Loucy (cell line): ENCODE results near the gene NR1D2.

Source experiments
- EZH2phosphoT487 ChIP-seq: fragments of 200-600 bp; IDR thresholded peaks from 2 replicates; pipeline ENCODE4 v1.6.1; 2018; ENCODE audit warnings: antibody characterized with exemption, mild to moderate bottlenecking, moderate library complexity, borderline replicate concordance
- TF ChIP-seq, protein P1 (sequence below): fragments of 200-600 bp; sonication (generic); conservative IDR thresholded peaks from 2 replicates; pipeline ENCODE4 v1.5.1; 2014; ENCODE audit warnings: mild to moderate bottlenecking, antibody characterized with exemption, low read length

GRCh38 chr3:23999012-23999641, 54.0 kb downstream of the NR1D2 start:
- TF ChIP-seq, protein P1, sequence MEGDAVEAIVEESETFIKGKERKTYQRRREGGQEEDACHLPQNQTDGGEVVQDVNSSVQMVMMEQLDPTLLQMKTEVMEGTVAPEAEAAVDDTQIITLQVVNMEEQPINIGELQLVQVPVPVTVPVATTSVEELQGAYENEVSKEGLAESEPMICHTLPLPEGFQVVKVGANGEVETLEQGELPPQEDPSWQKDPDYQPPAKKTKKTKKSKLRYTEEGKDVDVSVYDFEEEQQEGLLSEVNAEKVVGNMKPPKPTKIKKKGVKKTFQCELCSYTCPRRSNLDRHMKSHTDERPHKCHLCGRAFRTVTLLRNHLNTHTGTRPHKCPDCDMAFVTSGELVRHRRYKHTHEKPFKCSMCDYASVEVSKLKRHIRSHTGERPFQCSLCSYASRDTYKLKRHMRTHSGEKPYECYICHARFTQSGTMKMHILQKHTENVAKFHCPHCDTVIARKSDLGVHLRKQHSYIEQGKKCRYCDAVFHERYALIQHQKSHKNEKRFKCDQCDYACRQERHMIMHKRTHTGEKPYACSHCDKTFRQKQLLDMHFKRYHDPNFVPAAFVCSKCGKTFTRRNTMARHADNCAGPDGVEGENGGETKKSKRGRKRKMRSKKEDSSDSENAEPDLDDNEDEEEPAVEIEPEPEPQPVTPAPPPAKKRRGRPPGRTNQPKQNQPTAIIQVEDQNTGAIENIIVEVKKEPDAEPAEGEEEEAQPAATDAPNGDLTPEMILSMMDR: peak; percentile 99
- no peak for TF ChIP-seq EZH2phosphoT487
